NCI-H1092 treated with DMSO at 0.1 percent for 48 hours (cell line): ENCODE measurements around the gene FGGY.
"Not testable (repeated sequence)": the region's sequence is repeated elsewhere in the genome, so short reads cannot be mapped to it uniquely, and the experiment has no call there.

Experiments
- DNase-seq: peaks from one replicate; lab custom pipeline; 2025; lab: John Stamatoyannopoulos, UW

Gene FGGY

GRCh38 chr1:59484096-59484495, 187.2 kb downstream of the FGGY start:
- DNase-seq, result no peak

- no peak for DNase-seq
Measured at GRCh38 chr1:59485171-59485570, 188.3 kb downstream of the FGGY start.

- DNase-seq, result no peak
Measured at GRCh38 chr1:59485949-59486348, 189.1 kb downstream of the FGGY start.

- no peak for DNase-seq
Measured at GRCh38 chr1:59486615-59487014, 189.7 kb downstream of the FGGY start.

GRCh38 chr1:59487335-59488031, 190.6 kb downstream of the FGGY start:
- DNase-seq, result no peak

- DNase-seq, result no peak
Measured at GRCh38 chr1:59492500-59492899, 195.6 kb downstream of the FGGY start.

GRCh38 chr1:59494145-59494833, 197.4 kb downstream of the FGGY start:
- DNase-seq, result no peak

GRCh38 chr1:59496156-59496555, 199.3 kb downstream of the FGGY start:
- not testable (repeated sequence) for DNase-seq

- DNase-seq, result no peak
Measured at GRCh38 chr1:59497616-59498015, 200.7 kb downstream of the FGGY start.

- no peak for DNase-seq
Measured at GRCh38 chr1:59498640-59499039, 201.7 kb downstream of the FGGY start.

GRCh38 chr1:59499273-59499942, 202.5 kb downstream of the FGGY start:
- DNase-seq, result no peak

GRCh38 chr1:59499943-59500569, 203.2 kb downstream of the FGGY start:
- no peak for DNase-seq

- no peak for DNase-seq
Measured at GRCh38 chr1:59500950-59501742, 204.3 kb downstream of the FGGY start.

GRCh38 chr1:59502009-59502691, 205.3 kb downstream of the FGGY start:
- DNase-seq, result no peak

- DNase-seq, result no peak
Measured at GRCh38 chr1:59504276-59504675, 207.4 kb downstream of the FGGY start.

GRCh38 chr1:59505596-59506028, 208.7 kb downstream of the FGGY start:
- DNase-seq, result no peak

GRCh38 chr1:59506952-59507351, 210.1 kb downstream of the FGGY start:
- no peak for DNase-seq

- no peak for DNase-seq
Measured at GRCh38 chr1:59509341-59509875, 212.5 kb downstream of the FGGY start.

GRCh38 chr1:59510249-59510648, 213.4 kb downstream of the FGGY start:
- DNase-seq, result no peak

- DNase-seq, result no peak
Measured at GRCh38 chr1:59511476-59512465, 214.9 kb downstream of the FGGY start.
